HG02852 (cell line): ENCODE results near the gene FSCN2.

Experiments used
- ATAC-seq: cut with Tn5 transposase; IDR thresholded peaks from one replicate; pipeline ENCODE4 v1.9.1; 2021; ENCODE audit warnings: mild to moderate bottlenecking, moderate library complexity; ENCODE audit not compliant: unreplicated experiment

FSCN2 gene, protein sequence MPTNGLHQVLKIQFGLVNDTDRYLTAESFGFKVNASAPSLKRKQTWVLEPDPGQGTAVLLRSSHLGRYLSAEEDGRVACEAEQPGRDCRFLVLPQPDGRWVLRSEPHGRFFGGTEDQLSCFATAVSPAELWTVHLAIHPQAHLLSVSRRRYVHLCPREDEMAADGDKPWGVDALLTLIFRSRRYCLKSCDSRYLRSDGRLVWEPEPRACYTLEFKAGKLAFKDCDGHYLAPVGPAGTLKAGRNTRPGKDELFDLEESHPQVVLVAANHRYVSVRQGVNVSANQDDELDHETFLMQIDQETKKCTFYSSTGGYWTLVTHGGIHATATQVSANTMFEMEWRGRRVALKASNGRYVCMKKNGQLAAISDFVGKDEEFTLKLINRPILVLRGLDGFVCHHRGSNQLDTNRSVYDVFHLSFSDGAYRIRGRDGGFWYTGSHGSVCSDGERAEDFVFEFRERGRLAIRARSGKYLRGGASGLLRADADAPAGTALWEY

DNA sequence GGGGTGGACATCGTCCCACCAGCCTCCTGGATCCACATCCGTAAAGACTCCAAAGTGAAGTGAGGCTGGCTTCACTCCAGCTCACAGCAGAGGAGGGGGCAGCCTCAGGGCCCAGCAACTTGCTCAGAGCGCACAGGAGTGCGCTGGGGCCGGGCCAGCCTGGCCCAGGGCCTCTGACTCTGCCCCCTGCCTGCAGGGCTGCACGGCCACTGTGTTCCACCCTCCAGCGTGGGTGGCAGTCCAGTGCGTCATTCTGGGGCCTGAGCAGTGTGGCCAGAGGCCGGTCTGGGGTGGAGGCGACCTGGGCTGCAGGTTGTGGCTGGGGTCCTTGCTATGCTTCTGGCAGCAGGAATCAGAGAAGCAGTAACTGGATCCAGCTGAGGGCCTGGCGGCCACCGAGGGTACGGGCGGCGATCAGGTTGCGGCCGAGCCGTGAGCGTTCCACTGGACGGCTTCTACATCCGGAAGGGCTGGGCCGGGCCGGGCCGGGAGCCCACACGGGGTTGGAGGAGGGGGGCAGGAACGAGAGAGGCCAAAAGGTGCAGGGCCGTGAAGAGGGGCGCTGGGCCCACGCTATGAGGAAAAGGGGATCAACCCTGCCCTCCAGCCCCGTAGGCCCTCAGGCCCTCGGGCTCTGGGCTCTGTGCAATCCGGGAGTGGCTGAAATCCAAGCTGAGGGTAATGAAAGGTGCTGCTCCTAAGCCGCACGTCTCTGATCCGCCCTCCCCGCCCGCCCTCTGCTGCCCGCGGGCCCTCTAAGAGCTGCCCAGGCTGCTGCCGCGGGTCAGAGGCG, at the start of gene FSCN2:
Gene FSCN2 (plus strand): TSS at position 787 of the 793 bp plus-strand sequence. CDS start 155 bp downstream, outside the sequence.
- no peak for ATAC-seq

DNA sequence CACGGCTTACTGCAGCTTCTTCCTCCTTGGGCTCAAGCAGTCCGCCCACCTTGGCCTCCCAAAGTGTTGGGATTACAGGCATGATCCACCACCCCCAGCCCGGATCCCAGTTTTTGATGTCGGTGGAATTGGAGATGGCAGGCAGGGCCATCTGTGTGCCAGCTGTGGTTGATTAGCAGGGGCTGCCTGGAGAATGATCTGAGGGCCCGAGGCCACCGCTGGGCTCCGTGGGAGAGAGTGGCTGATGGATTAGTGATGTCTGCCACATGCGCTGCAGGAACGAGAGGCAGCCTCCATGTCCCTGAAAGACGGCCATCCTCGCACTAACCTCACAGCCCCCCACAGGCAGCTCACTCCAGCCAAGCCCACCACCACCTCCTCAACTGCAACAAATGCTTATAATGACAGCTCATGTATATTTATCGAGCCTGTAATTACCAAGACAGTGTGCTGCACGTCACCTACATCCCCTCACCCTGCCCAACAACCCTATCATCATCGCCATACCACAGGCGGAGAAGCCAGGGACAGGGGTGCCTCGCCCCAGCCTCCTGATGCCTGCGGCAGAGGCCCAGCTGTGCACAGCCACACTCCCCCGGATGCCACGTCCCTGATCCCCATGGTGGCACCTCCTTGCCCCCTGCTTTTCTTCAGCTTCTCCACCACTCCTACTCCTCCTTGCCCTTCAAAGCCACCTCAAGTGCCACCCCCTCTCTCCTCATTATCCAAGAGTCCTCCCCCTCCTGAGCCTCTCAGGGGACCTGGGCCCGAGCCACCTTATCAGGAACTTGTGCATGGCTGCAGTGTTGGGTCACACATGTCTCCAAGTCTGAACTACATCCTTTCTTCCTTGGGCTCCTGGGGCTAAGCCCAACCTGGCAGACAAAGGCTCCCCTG, 48.8 kb upstream of the FSCN2 start:
- no peak for ATAC-seq

DNA sequence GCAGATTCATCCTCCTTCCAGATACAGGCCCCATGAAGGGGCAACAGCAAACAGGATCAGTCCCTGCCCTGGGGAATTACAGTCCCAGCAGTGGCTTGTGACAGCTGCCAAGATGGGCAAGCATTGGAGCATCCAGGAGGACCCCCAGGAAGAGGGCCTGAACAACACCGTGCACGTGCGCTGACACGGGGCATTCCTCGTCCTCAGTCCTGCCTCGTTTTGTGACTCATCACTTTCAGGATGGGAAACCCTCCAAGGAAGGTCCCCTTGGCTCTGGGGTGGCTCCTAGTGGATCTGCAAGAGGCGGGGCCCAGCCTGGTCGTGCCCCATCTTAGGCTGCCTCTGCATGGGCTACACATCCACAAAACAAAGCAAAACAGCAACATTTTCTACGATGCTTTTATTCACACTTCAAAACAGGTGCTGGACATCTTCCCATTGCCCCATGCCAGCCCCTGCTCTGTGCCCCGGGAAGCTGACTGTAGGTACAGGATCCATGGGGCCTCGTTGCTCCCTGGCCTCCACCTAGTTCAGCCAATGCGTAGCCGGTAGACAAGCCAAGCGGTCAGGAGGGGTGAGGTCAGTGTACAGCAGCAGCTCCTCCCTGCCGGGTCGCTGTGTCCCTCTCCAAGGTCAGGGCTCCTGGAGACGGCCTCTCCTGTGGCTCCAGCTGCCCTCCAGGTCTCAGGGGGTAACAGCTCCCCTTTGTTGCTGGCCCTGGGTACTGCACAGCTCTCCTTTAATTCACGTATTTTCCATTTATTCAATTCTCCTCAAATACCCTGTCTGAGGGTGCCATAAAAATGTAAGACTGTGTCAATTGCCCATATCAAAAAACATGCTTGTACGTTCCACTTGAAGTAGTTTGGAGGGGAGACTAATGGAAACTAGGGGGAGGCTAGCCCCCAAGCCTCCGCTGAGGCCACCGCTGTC, 47.8 kb upstream of the FSCN2 start:
- ATAC-seq = no peak

DNA sequence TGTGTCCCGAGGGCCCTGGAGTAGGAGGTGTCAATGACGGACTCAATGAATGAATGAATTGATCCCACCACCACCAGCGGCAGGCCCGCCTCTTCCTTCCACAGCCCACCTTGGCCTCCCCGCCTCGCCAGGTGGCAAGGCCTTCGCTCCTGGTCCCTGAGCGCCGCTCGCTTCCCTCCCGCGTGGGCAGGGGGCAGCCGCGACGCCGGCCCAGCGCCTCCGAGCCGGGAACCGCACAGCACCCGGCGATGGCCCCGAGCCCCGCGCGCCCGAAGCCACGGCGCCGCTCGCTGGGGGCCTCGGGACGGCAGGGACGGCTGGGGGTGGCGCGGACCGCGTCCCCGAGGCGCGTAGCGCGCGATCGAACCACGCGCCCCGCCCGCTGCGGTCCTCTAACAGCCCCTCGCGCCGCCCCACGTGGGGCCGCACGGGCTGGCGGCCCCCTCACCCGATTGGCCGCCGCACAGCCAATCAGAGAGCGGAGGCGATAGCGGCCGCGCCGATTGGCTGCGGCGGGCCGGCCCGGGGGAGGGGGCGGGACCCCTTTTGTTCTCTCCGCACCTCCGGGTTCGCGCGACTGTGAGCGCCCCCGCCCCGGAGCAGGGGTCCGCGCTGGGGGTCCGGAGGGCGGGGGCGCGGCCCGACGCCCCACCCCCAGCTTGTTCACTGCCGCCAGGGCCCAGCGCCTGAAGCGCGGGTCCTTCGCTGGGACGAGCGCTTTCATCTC, 46.9 kb upstream of the FSCN2 start:
- no peak for ATAC-seq

DNA sequence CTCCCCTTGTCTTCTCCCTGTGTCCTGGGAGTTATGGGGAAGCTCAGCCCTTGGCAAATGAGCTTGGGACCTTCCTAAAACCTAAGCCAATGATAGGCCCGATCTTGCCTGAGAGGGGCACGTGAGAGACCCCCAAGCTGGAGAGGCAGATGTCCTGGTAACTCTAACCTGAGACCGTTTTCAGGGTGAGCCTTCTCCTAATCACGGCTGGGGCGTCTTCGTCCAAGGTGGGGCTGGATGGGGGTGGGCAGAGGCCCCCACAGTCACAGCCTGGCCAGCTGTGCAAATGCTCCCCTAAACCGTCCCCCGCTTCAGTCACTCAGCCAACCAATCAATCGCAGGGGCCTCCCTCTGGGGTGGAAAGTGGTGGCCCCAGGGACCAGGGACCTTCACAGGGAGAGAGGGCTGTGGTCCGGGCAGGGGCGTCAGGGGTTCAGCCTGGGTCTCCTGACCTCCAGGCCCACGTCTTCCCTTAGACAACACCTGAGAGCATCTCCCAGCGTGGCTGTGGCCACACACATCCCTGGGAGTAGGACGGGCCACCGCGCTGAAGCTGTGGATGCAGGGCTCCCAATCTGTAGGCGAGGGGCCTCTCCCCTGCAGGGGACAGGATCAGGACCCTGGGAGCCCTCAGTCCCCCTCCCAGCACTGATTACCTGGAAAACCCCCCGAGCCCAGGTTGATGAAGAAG, 46.2 kb upstream of the FSCN2 start:
- no peak for ATAC-seq

DNA sequence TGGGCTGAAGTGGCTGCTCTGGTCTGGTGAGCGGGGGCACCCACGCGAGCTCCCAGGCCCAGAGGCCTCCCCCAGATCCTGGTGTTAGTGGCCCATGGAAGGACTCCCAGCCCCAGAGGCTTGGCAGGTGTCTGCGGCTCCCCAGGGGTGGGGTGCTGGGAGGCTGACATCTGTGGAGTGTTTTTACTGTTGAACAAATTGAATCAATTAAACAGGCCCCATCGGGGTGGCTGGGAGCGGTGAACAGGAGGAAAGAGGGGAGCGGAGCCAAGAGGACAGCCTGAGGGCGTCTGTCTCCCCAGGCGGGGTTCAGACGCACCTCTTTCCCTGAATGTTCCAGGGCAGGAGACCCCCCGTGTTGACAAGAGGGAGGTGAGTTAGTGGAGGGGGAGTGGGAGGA, 45.5 kb upstream of the FSCN2 start:
- ATAC-seq = no peak

DNA sequence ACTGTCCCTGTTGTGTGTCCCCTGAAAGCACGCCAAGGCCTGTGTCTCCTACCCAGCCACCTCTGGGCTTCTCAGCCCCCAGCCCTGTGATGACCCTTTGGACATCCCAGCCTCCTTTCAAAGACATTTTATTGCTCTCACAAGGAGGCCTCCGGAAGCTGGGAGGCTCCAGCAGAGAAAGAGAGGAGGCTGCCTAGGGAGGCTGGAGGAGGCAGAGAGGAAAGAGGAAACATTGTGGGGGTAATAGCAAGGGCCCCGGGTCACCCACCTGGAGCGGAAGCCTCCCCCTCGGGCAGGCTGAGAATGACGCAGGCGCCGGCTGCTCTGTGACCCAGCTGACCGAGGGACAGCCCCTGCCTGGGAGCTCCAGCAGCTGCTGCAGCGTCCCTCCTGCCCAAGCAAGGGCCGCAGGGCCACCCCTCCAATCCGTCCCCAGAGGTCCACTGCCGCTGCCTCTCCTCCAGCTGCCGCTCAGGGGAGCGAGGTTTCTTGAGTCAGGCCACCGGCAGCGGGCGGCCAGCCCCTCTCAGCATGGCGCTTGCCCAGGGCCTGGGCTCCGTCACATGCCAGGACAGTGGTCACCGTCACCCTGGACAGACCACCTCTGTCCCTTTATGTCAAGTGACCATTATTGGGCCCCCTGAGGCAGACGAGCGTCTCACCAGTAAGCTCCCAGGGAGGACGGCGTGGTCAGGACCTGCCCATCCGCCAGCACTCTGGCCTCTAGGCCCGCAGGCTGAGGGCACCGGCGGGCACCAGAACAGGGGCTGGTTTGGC, 44.9 kb upstream of the FSCN2 start:
- ATAC-seq = no peak

DNA sequence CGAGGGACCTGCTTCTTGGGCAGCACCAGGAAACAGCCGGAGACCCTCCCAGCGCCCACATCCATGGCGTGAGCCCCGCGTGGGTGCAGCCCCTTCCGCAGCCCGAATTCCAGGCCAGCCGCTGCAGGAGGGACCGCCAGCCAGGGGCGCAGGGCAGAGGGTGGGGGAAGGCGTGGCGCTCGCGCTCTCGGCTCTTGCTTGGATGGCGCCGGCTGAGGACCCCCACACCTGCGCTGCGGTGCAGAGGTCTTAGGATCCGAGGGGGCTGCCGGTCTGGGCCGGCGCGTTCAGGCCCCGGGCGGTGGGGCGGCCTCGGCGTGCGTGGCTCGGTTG, 44.3 kb upstream of the FSCN2 start:
- ATAC-seq = no peak

DNA sequence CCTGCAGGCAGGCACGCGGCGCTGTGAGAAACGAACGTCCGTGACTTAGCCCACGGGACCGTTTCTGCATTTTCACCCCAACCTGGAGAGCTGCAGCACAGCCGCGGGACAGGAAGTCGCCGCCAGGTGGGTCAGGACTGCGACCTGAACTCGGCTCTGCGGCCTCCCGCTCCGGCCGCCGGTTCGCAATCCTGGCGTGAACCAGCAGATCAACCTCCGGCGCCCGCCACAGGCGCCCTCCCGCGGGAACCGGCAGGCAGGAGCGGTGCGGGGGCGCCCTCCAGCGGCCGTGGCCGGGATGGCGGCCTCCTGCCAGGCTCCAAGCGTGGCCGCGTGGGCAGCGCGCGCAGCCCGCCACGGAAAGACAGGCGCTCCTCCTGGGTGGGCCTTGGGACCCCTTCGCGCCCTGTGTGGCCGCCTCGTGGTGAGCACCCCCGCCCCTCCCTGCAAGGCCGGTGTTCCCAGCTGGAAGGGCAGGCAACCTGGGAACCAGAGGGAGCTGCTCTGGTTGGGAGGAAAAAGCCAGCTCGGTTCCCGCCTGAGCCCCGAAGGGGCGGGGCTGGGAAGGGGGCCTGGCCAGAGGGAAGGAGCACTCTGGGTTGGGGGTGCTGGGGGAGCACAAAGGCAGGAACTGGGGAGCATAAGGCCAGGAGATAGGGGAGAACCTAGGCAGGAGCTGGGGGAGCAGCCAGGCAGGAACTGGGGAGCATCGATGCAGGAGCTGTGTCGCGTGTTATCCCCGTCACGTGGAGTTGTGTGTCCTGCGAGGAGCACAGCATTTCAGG, 43.8 kb upstream of the FSCN2 start:
- ATAC-seq = no peak

DNA sequence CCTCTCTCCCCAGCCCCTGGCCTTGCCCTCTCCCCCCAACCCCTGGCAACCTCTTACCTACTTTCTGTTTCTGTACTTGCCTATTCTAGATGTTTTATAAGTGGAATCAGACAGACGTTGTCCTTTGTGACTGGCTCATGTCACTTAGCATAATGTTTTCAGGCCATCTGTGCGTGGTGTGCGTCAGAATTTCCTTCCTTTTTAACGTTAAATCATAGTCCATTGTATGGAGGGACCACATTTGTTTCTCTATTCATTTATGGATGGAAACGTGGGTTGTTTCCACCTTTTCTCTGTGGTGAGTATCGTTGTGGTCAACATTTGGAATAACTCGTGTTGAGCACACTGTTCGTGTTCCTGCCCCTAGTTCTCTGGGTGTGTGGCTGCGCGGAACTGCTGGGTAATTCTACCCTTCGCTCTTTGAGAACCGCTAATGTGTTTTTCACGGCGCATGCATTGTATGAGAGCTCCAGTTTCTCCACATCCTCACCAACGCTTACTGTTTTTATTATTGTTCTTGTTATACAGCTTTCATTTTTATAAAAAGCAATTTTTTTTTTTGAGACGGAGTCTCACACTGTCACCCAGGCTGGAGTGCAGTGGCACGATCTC, 41.9 kb upstream of the FSCN2 start:
- ATAC-seq = no peak

DNA sequence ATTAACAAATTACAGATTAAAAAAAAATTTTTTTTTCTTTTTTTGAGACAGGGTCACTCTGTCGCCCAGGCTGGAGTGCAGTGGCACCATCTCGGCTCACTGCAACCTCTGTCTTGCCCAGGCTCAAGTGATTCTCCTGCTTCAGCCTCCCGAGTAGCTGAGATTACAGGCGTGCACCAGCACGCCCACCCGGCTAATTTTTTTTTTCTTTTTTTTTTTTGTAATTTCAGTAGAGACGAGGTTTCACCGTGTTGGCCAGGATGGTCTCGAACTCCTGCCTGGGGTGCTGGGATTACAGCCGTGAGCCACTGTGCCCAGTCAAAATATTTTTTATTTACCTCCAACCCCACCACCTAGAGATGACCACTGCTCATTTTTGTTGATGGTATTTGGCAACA, 41.1 kb upstream of the FSCN2 start:
- no peak for ATAC-seq

DNA sequence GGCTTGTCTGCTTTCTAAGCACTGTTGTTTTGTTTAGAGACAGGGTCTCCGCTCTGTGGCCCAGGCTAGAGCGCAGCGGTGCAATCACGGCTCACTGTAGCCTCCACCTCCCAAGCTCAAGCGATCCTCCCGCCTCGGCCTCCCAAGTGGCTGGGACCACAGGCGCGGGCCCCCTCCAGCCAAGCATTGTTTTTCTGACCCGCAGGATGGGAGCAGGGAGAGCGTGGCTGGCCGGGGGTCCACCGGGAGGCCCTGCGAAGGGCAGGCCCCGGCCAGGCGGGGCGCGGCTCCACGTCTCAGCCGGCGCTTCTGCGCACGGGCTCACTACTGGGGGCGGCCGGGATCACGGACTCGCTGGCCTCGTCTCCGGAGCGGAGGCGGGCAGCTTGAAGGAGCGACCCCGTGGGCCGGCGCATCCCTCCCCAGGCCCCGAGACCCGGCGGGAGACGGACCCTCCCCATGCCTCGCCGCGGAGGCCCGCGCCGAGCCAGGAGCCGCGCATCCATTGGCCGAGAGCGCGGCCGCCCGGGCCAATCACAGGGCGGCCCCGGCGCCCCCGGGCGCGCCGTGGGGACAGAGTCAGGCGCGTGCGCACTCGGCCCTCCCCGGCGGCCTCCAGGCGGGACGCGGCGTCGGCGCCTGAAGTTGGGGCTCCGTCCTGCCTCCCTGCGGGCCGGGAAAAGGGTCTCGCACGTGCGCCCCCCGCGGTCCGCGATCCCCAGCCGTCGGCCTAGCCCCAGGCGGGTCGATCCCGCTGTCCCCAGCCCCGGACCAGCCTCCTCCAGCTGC, 40.5 kb upstream of the FSCN2 start:
- peak; percentile 52 for ATAC-seq

DNA sequence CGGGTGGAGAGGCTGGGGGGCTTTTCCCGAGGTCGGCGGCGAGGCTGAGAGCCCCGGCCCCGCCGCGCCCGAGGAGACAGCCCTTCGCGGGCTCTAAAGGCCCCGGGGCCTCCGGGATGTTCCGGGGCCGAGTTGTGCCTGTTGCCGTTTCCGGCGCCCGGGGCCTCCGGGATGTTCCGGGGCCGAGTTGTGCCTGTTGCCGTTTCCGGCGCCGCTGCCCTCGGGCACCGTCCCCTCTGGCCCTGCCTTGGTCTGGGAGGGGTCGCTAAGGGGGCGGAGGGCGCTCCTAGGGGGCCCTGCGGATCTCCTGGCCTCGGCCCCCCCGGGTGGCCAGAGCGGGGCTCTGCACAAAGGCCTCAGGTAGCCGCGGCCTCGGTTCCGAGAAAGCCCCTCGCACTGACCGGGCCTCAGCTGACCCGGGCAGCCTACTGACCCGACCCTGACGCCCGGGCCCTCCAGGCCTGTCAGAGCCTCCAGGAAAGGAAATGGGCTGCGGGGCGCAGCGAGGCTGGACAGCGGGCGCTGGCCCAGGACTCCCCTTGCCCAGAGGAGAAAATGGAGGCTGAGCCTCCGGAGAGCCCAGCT, 39.8 kb upstream of the FSCN2 start:
- peak; percentile 3 for ATAC-seq

DNA sequence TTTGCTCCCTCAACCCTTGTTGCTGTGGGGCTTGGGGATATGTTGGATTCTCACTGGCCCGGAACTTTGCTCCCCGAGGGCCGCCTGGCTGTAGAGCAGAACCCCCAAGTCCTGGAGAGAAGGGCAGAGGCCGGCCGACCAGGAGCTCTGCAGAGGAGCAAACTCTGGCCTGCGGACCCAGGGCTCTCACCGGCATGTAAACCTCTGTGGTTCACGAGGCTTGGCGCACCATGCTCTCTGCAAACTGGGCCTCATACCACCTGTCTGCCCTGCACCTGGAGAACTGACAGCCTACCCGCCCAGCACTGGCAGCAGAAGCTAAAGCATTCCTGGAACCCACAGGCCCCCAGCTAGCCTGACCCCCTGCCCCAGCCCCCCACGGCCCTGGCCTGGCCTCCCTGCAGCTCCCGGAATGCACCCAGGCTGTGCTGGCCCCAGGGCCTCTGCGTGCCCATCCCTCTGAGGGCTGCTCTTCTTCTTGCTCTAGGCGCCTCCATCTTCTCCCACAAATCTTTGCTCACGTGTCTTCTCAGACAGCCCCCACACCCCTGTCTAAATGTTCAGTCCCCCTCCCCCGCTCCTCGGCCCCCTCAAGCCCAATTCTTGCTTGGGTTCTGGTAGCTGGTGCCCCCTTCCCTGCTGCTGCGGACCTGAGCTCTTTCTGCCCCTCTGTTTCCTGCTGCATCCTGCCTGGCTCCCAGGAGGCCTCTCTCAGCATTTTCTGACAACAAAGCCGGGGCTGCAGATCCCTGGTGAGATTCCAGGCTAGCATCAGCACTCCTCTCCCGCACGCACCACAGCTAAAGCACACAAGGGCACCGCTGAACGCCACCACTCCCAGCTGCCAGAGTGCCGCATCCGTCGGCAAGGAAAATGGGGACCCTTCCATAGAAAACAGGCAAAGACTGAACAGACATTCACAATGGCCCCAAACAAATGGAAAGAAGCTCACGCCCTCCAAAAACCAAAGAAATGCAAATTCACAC, 38.9 kb upstream of the FSCN2 start:
- no peak for ATAC-seq
